HUES48 (cell line): ENCODE data around the gene NRG3.

ENCODE experiments used
- H3K27ac ChIP-seq: one replicate; pipeline ENCODE4 v1.7.0; 2013; ENCODE audit warnings: low read depth, low read length, inconsistent platforms
- H3K27me3 ChIP-seq: 2 replicates; pipeline ENCODE4 v1.6.1; 2013; ENCODE audit warnings: mild to moderate bottlenecking, low read length; ENCODE audit not compliant: control insufficient read depth, insufficient read depth
- H3K36me3 ChIP-seq: 2 replicates; pipeline ENCODE4 v1.6.1; 2013; ENCODE audit warnings: low read length; ENCODE audit not compliant: control insufficient read depth, insufficient read depth
- H3K4me1 ChIP-seq: 2 replicates; pipeline ENCODE4 v1.6.1; 2013; ENCODE audit warnings: mild to moderate bottlenecking, low read length; ENCODE audit not compliant: control insufficient read depth, insufficient read depth
- H3K4me3 ChIP-seq: 2 replicates; pipeline ENCODE4 v1.5.1; 2013; ENCODE audit warnings: mild to moderate bottlenecking, low read depth, low read length
- H3K9ac ChIP-seq: 2 replicates; pipeline ENCODE4 v1.6.1; 2013; ENCODE audit warnings: mild to moderate bottlenecking, low read depth, low read length, moderate library complexity
- H3K9me3 ChIP-seq: 2 replicates; pipeline ENCODE4 v1.6.1; 2013; ENCODE audit warnings: low read length; ENCODE audit not compliant: control insufficient read depth, insufficient read depth

Gene NRG3

GRCh38 chr10:81957976-81958375 is 83.0 kb downstream of the NRG3 start:
- Histone ChIP-seq H3K9me3 (no peaks in the 10 kb centered on the region), H3K4me1 (peaks cover 5% of the 10 kb centered on the region; the same call in 1 of the 2 replicates), H3K4me3 (no peak overlapping the region), H3K9ac (no peak overlapping the region), H3K36me3 (no peaks in the 10 kb centered on the region), H3K27ac (no peak overlapping the region), H3K27me3 (no peaks in the 10 kb centered on the region)

- H3K9ac ChIP-seq: no peak overlapping the region
These were observed 84.0 kb downstream of the NRG3 start for GRCh38 chr10:81959016-81959415.

GRCh38 chr10:81961451-81962184 is 86.6 kb downstream of the NRG3 start:
- Histone ChIP-seq H3K9me3 (no peaks in the 10 kb centered on the region), H3K9ac (no peak overlapping the region), H3K4me1 (peaks cover 5% of the 10 kb centered on the region; the same call in 1 of the 2 replicates), H3K36me3 (no peaks in the 10 kb centered on the region), H3K4me3 (no peak overlapping the region), H3K27ac (no peak overlapping the region), H3K27me3 (no peaks in the 10 kb centered on the region)

More at GRCh38 chr10:81959016-81959415, 84.0 kb downstream of the NRG3 start:
- no peak overlapping the region for H3K27ac ChIP-seq
- H3K36me3 ChIP-seq: no peaks in the 10 kb centered on the region
- no peaks in the 10 kb centered on the region for H3K9me3 ChIP-seq
- H3K27me3 ChIP-seq: no peaks in the 10 kb centered on the region
- H3K4me1 ChIP-seq: peaks cover 5% of the 10 kb centered on the region; the same call in 1 of the 2 replicates
- no peak overlapping the region for H3K4me3 ChIP-seq

- Histone ChIP-seq H3K27ac (no peak overlapping the region), H3K9me3 (no peaks in the 10 kb centered on the region), H3K27me3 (no peaks in the 10 kb centered on the region), H3K4me3 (no peak overlapping the region), H3K4me1 (no peaks in the 10 kb centered on the region), H3K9ac (no peak overlapping the region), H3K36me3 (no peaks in the 10 kb centered on the region)
These were observed 88.6 kb downstream of the NRG3 start for GRCh38 chr10:81963606-81964005.

GRCh38 chr10:81967716-81968115 is 92.7 kb downstream of the NRG3 start:
- Histone ChIP-seq H3K27ac (no peak overlapping the region), H3K9ac (no peak overlapping the region), H3K27me3 (no peaks in the 10 kb centered on the region), H3K4me1 (no peaks in the 10 kb centered on the region), H3K9me3 (no peaks in the 10 kb centered on the region), H3K36me3 (no peaks in the 10 kb centered on the region), H3K4me3 (no peak overlapping the region)

GRCh38 chr10:81969136-81969535 is 94.1 kb downstream of the NRG3 start:
- H3K9me3 ChIP-seq: no peaks in the 10 kb centered on the region
- no peak overlapping the region for H3K4me3 ChIP-seq
- no peaks in the 10 kb centered on the region for H3K27me3 ChIP-seq
- no peak overlapping the region for H3K27ac ChIP-seq
- no peaks in the 10 kb centered on the region for H3K4me1 ChIP-seq
- H3K9ac ChIP-seq: no peak overlapping the region
- no peaks in the 10 kb centered on the region for H3K36me3 ChIP-seq

GRCh38 chr10:81978238-81978637 is 103.2 kb downstream of the NRG3 start:
- no peak overlapping the region for H3K4me3 ChIP-seq
- no peaks in the 10 kb centered on the region for H3K4me1 ChIP-seq
- no peak overlapping the region for H3K27ac ChIP-seq
- no peaks in the 10 kb centered on the region for H3K36me3 ChIP-seq
- H3K27me3 ChIP-seq: no peaks in the 10 kb centered on the region
- no peaks in the 10 kb centered on the region for H3K9me3 ChIP-seq
- H3K9ac ChIP-seq: no peak overlapping the region

GRCh38 chr10:81981724-81982123 is 106.7 kb downstream of the NRG3 start:
- H3K9ac ChIP-seq: no peak overlapping the region
- H3K4me3 ChIP-seq: no peak overlapping the region
- H3K27ac ChIP-seq: no peak overlapping the region
- no peaks in the 10 kb centered on the region for H3K27me3 ChIP-seq
- no peaks in the 10 kb centered on the region for H3K36me3 ChIP-seq
- H3K9me3 ChIP-seq: no peaks in the 10 kb centered on the region
- no peaks in the 10 kb centered on the region for H3K4me1 ChIP-seq

- no peak overlapping the region for H3K4me3 ChIP-seq
- no peak overlapping the region for H3K27ac ChIP-seq
- H3K9me3 ChIP-seq: no peaks in the 10 kb centered on the region
- H3K9ac ChIP-seq: no peak overlapping the region
- no peaks in the 10 kb centered on the region for H3K36me3 ChIP-seq
- no peaks in the 10 kb centered on the region for H3K4me1 ChIP-seq
- no peaks in the 10 kb centered on the region for H3K27me3 ChIP-seq
These were observed 109.4 kb downstream of the NRG3 start for GRCh38 chr10:81984428-81984827.

GRCh38 chr10:81995254-81995653 is 120.3 kb downstream of the NRG3 start:
- no peak overlapping the region for H3K27ac ChIP-seq
- no peaks in the 10 kb centered on the region for H3K27me3 ChIP-seq
- no peaks in the 10 kb centered on the region for H3K9me3 ChIP-seq
- no peaks in the 10 kb centered on the region for H3K36me3 ChIP-seq
- H3K4me3 ChIP-seq: no peak overlapping the region
- no peak overlapping the region for H3K9ac ChIP-seq
- H3K4me1 ChIP-seq: 0 out of 2 replicates have a peak, but pooled peaks cover 5% of the 10 kb centered on the region

GRCh38 chr10:81996927-81997326 is 121.9 kb downstream of the NRG3 start:
- H3K27me3 ChIP-seq: no peaks in the 10 kb centered on the region
- H3K36me3 ChIP-seq: no peaks in the 10 kb centered on the region
- H3K27ac ChIP-seq: no peak overlapping the region
- no peak overlapping the region for H3K9ac ChIP-seq
- 0 out of 2 replicates have a peak, but pooled peaks cover 5% of the 10 kb centered on the region for H3K4me1 ChIP-seq
- no peak overlapping the region for H3K4me3 ChIP-seq
- H3K9me3 ChIP-seq: no peaks in the 10 kb centered on the region
